ENCODE measurements around the gene KCTD10.

- TF ChIP-seq CTCF (IDR thresholded peaks at IDR 0.05) (no peak), POLR2A (IDR thresholded peaks at IDR 0.05) (no peak)
Observed at GRCh38 chr12:109448707-109449390, 28.3 kb downstream of the KCTD10 start.
